Subcutaneous adipose tissue (tissue), 4 donors: ENCODE measurements around the gene NKD2. TPM values are rescaled to one million over a fixed set of nuclear protein-coding genes. Genes with fewer than 3 reads are reported as not detected.

Source experiments
- total RNA-seq, 4 donors: library from RNA; depleted of rRNA; stranded (reverse); fragments of >200 nt; gene quantifications; one replicate each; pipeline ENCODE4 v1.1.0, GENCODE V29; 2016
- TF ChIP-seq, protein P1 (sequence below): fragments of 450-650 bp; IDR thresholded peaks from one replicate; pipeline ENCODE4 v1.5.1; 2016; ENCODE audit warnings: low read depth, mild to moderate bottlenecking, control low read depth, antibody characterized with exemption, moderate library complexity

Gene NKD2
- total RNA-seq, 4 donors from 2014 or later = 1.1 TPM; not detected in 3

DNA sequence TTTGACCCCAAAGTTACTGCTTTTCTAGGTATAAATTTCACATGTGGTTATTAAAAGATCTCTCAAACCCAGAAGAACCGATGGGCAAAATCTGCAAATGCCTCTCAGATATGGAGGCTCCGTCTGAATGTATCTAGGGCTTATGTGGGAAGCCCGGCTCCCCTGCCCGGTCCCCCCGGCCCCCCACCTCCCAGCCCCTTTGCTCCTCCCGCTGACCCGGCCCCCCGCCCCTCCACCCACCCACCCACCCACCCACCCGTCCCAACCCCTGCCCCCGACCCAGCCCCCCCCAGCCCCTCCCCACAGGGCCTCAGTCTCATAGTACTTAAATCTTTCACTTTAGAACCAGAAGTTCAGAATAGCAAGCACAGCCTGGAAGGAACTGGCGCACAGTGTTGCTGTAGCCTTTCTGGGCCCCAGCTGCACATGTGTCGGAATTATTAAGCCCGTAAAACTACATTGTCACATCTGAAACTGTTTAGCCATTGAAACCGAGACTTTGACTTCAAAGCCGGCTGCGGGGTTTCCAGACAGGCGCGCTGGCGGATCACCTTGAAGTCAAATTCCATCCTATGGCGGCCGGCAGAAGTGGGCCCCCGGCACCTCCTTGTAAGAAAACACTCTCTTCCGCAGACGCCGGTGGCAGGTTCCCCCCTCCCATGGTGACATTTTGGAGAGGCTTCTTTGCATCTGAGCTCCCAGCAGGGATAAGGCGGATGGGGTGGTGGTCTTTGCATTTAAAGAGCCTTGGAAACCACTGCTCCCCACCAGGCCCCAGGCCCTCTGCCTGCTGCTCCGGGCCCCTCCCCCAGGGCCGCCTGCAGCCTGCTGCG is 12.8 kb downstream of the NKD2 start:
- TF ChIP-seq, protein P1, sequence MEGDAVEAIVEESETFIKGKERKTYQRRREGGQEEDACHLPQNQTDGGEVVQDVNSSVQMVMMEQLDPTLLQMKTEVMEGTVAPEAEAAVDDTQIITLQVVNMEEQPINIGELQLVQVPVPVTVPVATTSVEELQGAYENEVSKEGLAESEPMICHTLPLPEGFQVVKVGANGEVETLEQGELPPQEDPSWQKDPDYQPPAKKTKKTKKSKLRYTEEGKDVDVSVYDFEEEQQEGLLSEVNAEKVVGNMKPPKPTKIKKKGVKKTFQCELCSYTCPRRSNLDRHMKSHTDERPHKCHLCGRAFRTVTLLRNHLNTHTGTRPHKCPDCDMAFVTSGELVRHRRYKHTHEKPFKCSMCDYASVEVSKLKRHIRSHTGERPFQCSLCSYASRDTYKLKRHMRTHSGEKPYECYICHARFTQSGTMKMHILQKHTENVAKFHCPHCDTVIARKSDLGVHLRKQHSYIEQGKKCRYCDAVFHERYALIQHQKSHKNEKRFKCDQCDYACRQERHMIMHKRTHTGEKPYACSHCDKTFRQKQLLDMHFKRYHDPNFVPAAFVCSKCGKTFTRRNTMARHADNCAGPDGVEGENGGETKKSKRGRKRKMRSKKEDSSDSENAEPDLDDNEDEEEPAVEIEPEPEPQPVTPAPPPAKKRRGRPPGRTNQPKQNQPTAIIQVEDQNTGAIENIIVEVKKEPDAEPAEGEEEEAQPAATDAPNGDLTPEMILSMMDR = no peak

DNA sequence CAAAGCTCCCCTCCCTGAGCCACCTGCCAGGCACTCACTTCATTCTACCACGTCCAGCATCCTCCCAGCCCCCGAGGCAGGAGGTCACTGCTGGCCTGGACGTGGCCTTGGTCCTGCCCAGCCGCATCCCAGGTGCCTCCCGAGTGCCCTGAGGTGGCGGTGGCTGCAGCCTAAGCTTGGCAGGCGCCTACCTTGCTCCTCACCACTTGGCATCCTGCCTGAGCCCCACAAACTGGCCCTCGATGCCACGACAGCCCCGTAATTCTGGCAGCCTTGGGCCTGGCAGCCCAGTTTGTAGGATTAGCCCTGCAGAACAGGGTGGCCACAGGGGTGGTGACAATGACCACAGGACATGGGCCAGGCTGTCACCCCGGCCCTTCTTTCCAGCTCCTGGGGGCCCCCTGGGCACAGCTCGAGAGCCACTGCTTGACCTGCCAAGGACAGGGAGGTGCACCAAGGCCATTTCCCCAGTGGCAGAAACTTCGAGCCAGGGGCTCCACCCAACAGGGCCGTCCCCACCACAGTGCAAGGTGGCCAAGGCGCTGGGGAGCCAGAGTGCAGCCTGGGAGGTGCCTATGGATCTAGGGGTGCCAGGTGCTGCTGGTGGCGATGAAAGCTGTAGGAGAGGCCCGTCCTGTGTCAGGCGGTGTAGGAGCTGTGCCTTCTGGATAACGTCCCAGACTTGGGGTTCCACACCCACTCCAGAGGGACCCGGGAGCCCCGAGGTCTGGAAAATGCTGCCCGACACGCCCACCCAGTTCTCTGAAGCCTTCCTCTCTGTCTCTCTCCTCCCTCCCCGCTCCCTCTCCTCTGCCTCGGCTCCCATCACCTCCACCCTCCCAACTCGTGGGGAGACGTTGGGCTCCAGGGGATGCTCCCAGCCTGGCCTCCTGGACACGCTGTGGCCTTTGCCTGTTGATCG is 18.4 kb downstream of the NKD2 start:
- TF ChIP-seq, protein P1 = no peak

- TF ChIP-seq, protein P1 = no peak
These were observed 19.2 kb downstream of the NKD2 start for GRCh38 chr5:1027631-1028441.

DNA sequence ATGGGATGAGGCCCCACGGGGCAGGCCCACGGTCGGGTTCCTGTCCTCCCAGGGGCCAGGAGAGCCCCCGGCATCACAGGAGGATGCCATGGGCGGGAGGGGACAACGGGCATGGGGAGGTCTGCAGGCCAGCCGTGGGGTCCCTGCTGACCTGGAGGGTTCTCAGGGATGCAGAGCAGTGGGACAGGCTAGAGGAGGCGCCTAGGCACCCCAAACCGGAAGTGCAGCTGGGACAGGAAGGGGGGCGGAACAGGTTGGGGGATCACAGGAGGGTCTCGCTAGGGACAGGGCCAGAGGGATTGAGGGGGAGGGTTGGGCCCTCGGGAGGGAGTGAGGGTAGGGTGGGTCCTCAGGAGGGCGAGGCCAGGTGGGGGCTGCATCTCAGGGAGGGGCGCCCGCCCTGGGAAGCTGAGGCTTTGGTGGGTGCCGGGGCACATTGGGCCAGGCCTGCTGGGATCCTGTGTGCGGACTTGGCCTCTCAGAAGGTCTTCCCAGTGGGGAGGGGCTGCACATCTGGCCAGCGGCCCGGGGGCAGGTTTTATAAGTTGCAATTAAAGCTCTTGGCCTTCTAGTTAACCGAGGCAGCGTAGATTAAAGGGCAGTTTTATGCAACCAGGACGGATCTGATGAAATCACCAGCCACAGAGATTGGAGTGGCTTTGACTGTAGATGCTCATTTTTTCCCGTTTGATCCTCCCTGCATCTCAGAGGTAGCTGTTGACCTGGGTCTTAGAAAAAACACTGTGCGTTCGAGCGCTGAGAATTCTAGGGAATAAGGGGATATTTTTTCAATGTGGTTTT is 20.1 kb downstream of the NKD2 start:
- TF ChIP-seq, protein P1 = no peak

DNA sequence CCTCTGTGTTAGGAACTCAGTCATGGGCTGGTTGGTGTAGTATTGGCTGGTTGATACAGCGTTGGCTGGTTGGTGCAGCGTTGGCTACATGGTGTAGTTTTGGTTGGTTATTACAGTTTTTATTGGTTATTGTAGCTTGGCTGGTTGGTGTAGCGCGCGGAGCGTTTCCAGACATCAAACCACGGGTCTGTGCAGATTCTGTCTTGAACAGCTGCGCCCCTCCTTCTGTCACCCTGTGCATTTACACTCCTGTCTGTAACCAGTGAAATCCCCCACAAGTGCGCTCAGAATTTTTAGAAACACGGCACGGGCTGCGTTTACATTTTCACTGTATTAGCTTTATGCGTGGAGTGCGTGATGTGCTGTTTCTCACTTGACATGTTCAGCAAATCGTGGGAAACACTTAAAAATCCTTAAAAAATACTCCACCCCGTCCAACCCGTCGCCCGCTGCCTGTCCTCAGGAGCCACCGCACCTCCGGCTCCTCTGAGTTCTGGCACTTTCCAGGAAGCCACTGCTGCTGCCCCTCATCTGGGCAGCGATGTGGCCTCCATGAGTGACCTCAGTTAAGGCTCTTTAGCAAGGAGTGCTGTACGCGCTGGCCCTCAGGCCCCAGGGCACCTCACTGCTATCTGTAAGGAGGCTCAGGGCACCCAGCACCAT is 20.8 kb downstream of the NKD2 start:
- TF ChIP-seq, protein P1 = no peak

DNA sequence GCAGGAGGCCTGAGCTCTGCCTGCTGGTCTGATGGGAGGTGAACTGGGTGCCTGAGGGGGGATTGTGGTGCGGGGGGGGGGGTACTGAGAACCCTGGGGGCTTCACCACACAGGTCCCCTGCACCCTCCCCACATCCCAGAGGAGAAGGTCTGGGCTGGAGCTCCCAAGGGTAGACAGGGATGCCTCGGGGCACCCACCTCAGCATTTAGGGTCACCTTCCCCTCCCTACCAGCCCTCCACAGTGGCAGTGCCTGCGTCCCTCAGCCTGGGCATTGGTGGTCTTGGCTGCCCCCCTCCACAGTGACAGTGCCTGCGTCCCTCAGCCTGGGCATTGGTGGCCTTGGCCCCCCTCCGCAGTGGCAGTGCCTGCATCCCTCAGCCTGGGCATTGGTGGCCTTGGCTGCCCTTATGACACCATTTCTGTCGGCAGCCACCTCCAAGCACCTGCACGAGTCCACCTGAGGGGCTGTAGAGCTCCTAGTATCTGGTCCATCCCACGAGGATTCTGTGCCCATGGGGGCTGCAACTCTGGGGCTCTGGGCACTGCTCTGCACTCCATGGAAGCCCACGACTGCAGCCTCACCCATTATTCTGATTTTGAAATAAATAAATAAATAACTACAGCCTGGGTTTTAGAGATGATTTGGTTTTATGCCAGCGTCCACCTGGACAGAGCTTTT is 21.5 kb downstream of the NKD2 start:
- TF ChIP-seq, protein P1 = no peak
